Activated B cell treated with CpG ODN at 0.5 μM for 24 hours (primary cell): ENCODE data around the gene LRRC73. TPM values are rescaled to one million over a fixed set of nuclear protein-coding genes. Genes with fewer than 3 reads are reported as not detected.
"Not testable (repeated sequence)": the region's sequence is repeated elsewhere in the genome, so short reads cannot be mapped to it uniquely, and the experiment has no call there.

ENCODE experiments used
- ATAC-seq: fragments of 200-7000 bp; cut with Tn5 transposase; one replicate; pipeline ENCODE4 v1.10.0; 2021; ENCODE audit warnings: low read depth, mild to moderate bottlenecking, moderate library complexity
- CTCF ChIA-PET: fragments of 350-600 bp; sonication (Branson Sonifier 250); formaldehyde crosslinking; loops from one replicate; lab custom pipeline; 2021; ENCODE audit warnings: antibody characterized with exemption; lab: Charles Lee
- POLR2A ChIA-PET: fragments of 350-600 bp; sonication (Branson Sonifier 250); formaldehyde crosslinking; loops from one replicate; lab custom pipeline; 2021; ENCODE audit warnings: antibody characterized with exemption; lab: Charles Lee
- DNase-seq: peaks from one replicate; pipeline ENCODE4 v3.0.0; 2022
- H3K27ac Mint-ChIP-seq: one replicate; pipeline ENCODE4 v1.8.0; 2020; ENCODE audit warnings: mixed read lengths
- H3K27me3 Mint-ChIP-seq: one replicate; pipeline ENCODE4 v1.8.0; 2021; ENCODE audit warnings: mixed read lengths
- H3K36me3 Mint-ChIP-seq: one replicate; pipeline ENCODE4 v1.8.0; 2021; ENCODE audit warnings: low read depth, mixed read lengths
- H3K4me1 Mint-ChIP-seq: one replicate; pipeline ENCODE4 v1.8.0; 2021; ENCODE audit warnings: mixed read lengths
- H3K4me3 Mint-ChIP-seq: one replicate; pipeline ENCODE4 v1.8.0; 2020; ENCODE audit warnings: mild to moderate bottlenecking, mixed read lengths
- H3K9me3 Mint-ChIP-seq: one replicate; pipeline ENCODE4 v1.8.0; 2020; ENCODE audit warnings: mixed read lengths
- intact Hi-C: fragments of 100-400 bp; cut with micrococcal nuclease; formaldehyde crosslinking; loops from one replicate; pipeline ENCODE4 v1.15.1; 2024
- total RNA-seq: library from RNA; stranded (reverse); gene quantifications from 2 replicates; pipeline ENCODE4 v1.2.3, GENCODE V29; 2022
- TF ChIP-seq, protein P1 (sequence below): fragments of 200-600 bp; IDR thresholded peaks from one replicate; pipeline ENCODE4 v1.8.0; 2022; ENCODE audit warnings: antibody characterized with exemption, mild to moderate bottlenecking

LRRC73 gene
- total RNA-seq, 1 donor from 2014 or later = 0.31 TPM

DNA sequence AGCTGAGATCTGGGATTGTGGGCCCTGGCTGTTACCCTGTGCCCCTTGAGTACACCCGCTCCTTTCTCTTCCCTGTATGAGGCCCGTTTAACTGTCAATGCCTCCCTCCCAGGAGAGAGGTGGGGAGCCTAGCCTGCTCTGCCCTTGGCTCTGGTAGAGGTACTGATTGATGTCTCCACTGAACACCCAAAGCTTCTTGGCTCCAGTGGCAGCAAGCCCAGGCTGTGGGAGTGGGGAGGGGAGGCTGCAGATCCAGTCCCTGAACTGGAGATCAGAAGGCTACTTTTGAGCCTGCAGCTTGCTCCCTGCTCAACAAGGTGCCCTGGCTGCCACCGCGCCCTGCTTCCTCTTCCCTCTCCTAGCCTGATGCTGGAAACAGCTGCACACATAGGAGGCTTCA, 7.5 kb downstream of the LRRC73 start:
- intact Hi-C loops = no loop called here

GRCh38 chr6:43500921-43501320, 9.2 kb downstream of the LRRC73 start:
- CTCF ChIA-PET = interaction anchor here (1.3 kb wide), 1 partner anchor 239 kb away, joined by 3 read pairs; no protein-coding TSS in a partner anchor
- DNase-seq (no peak), ATAC-seq (no peak)
- Mint-ChIP-seq H3K4me3 (no peak overlapping the region), H3K36me3 (peaks cover 78% of the 10 kb centered on the region), H3K27me3 (no peaks in the 10 kb centered on the region), H3K27ac (no peak overlapping the region), H3K4me1 (no peaks in the 10 kb centered on the region), H3K9me3 (no peaks in the 10 kb centered on the region)
- TF ChIP-seq, protein P1, sequence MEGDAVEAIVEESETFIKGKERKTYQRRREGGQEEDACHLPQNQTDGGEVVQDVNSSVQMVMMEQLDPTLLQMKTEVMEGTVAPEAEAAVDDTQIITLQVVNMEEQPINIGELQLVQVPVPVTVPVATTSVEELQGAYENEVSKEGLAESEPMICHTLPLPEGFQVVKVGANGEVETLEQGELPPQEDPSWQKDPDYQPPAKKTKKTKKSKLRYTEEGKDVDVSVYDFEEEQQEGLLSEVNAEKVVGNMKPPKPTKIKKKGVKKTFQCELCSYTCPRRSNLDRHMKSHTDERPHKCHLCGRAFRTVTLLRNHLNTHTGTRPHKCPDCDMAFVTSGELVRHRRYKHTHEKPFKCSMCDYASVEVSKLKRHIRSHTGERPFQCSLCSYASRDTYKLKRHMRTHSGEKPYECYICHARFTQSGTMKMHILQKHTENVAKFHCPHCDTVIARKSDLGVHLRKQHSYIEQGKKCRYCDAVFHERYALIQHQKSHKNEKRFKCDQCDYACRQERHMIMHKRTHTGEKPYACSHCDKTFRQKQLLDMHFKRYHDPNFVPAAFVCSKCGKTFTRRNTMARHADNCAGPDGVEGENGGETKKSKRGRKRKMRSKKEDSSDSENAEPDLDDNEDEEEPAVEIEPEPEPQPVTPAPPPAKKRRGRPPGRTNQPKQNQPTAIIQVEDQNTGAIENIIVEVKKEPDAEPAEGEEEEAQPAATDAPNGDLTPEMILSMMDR = no peak
- POLR2A ChIA-PET = interaction anchor here (1.2 kb wide), 1 partner anchor 9 kb away, joined by 3 read pairs; the partner anchor contains the start of gene LRRC73
- intact Hi-C loops = no loop called here

More for the DNA sequence above, 7.5 kb downstream of the LRRC73 start:
- CTCF ChIA-PET = interaction anchor here (0.9 kb wide), 1 partner anchor 14 kb away, joined by 3 read pairs; no protein-coding TSS in a partner anchor
- POLR2A ChIA-PET = no interaction called here
- ATAC-seq = no peak
- Mint-ChIP-seq H3K4me1 (peaks cover 5% of the 10 kb centered on the region), H3K9me3 (no peaks in the 10 kb centered on the region), H3K36me3 (peaks cover 82% of the 10 kb centered on the region), H3K4me3 (no peak overlapping the region), H3K27ac (no peak overlapping the region), H3K27me3 (no peaks in the 10 kb centered on the region)
- TF ChIP-seq, protein P1 = no peak
- DNase-seq = no peak

DNA sequence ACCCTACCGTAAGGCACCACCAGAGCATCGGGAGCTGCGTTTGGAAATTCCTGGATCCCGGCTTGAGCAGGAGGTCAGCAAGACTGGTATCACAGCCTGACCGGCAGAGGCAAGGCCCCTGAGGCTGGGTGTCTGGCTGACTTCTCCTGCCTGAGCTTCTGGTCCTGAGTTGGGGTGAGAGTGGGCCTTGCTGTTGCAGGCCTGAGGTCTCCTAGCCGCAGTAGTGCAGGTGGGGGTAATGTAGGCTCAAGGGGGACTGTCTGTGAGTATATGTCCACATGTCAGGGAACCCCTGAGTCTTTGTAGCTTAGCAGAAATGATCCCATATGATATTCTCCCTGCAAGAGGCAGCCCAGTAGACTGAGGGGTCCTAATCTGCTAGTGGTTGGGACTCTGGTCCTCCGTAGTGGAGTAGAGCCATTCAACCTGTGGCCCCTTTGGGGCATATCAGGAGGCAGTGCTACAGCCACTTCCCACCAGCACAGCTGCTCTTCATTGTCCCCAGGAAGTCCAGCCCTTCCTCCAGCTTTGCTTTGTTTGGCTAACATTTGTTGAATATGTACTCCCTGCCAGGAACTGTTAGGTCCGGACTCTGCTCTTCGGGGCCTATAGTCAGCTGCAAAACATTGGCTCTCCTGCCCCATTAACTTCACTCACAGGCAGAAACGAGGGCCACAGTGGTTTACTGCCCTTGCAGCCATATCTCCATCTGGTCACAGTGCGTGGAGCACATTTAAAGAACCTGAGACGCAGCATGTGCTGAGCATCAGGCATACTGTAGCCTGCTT, 10.9 kb downstream of the LRRC73 start:
- intact Hi-C loops = no loop called here
- H3K27ac Mint-ChIP-seq = no peak overlapping the region
- ATAC-seq (no peak), DNase-seq (no peak)
- peaks cover 66% of the 10 kb centered on the region for H3K36me3 Mint-ChIP-seq
- H3K4me1 Mint-ChIP-seq = peaks cover 5% of the 10 kb centered on the region
- no peak overlapping the region for H3K4me3 Mint-ChIP-seq
- TF ChIP-seq, protein P1 = no peak
- ChIA-PET CTCF (interaction anchor here (1.1 kb wide), 1 partner anchor 9 kb away, joined by 3 read pairs; no protein-coding TSS in a partner anchor), POLR2A (no interaction called here)
- H3K9me3 Mint-ChIP-seq = no peaks in the 10 kb centered on the region
- H3K27me3 Mint-ChIP-seq = no peaks in the 10 kb centered on the region

DNA sequence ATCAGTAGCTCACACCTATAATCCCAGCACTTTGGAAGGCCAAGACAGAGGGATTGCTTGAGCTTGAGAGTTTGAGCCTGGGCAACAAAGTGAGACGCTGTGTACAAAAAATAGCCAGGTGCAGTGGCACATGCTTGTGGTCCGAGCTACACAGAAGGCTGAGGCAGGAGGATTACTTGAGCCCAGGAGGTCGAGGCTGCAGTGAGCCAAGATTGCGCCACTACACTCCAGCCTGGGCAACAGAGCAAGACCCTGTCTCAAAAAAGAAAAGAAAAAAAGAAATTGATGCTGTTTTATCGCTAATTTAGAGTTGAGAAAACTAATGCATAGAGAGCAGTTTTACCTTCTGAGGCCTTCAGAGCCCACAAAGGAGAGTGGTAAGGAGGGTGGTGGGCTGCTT, 11.9 kb downstream of the LRRC73 start:
- H3K27ac Mint-ChIP-seq, H3K27me3 Mint-ChIP-seq, H3K4me3 Mint-ChIP-seq, H3K4me1 Mint-ChIP-seq, DNase-seq, H3K9me3 Mint-ChIP-seq, ATAC-seq, intact Hi-C loops: not testable (repeated sequence)
- ChIA-PET CTCF (interaction anchor here (1.1 kb wide), 1 partner anchor 9 kb away, joined by 3 read pairs; no protein-coding TSS in a partner anchor), POLR2A (interaction anchor here (0.6 kb wide), 1 partner anchor 34 kb away, joined by 6 read pairs; no protein-coding TSS in a partner anchor)
- H3K36me3 Mint-ChIP-seq = peaks cover 60% of the 10 kb centered on the region

- Mint-ChIP-seq H3K9me3 (no peaks in the 10 kb centered on the region), H3K27ac (no peak overlapping the region), H3K36me3 (peaks cover 57% of the 10 kb centered on the region), H3K27me3 (no peaks in the 10 kb centered on the region), H3K4me1 (peaks cover 7% of the 10 kb centered on the region), H3K4me3 (no peak overlapping the region)
- ChIA-PET CTCF (interaction anchor here (0.7 kb wide), 1 partner anchor 349 kb away, joined by 3 read pairs; no protein-coding TSS in a partner anchor), POLR2A (no interaction called here)
- TF ChIP-seq, protein P1 = no peak
- DNase-seq (no peak), ATAC-seq (no peak)
- intact Hi-C loops = no loop called here
These were observed 12.5 kb downstream of the LRRC73 start for GRCh38 chr6:43497689-43498088.
